GM19372 (cell line): ENCODE measurements around the gene ATP8B1.
"Not testable (repeated sequence)": the region's sequence is repeated elsewhere in the genome, so short reads cannot be mapped to it uniquely, and the experiment has no call there.

ENCODE experiments used
- ATAC-seq: cut with Tn5 transposase; IDR thresholded peaks from one replicate; pipeline ENCODE4 v1.9.1; 2021; ENCODE audit warnings: mild to moderate bottlenecking, low read depth, moderate library complexity; ENCODE audit not compliant: unreplicated experiment

Gene ATP8B1

GRCh38 chr18:57683470-57683869, 119.6 kb downstream of the ATP8B1 start:
- ATAC-seq = no peak

DNA sequence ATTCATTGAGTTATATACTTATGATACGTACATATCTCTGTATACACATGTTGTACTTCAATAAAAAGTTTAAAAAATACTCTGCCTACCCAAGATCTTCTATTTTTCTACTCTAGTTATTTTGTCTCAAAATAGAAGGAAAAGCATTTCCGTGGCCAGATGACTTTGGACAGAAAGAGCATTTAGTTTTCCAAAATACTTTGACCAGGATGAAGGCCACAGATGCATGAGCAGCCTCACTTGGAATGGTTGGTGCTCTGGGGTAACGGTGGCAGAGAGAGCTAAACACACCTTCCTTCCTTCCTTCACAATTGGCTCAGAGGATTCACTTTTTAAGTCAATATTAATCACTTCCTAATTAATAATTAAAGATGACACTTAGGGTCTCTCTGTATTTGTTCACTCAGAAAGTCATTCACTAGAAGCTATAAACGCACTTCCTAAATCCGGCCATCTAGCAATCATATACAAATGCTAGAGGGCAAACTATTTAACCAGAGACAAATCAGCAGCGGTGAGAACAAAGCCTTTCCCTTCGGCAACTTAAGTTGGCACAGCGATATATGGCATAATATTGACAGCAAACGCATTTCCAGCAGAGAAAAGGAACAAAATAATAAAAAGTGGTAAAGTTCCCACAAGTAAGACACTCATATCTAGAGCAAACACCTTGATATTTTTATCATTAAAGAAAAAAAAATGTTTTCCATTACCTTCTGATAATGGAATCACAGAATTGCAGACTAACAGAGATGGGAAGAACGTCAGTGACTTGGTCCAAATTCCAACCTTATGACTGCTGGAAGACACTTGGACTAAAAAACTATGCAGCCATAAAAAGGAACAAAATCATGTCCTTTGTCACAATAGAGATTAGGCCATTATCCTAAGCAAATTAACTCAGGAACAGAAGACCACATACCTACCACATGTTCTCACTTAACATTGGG, 125.6 kb downstream of the ATP8B1 start:
- no peak for ATAC-seq

DNA sequence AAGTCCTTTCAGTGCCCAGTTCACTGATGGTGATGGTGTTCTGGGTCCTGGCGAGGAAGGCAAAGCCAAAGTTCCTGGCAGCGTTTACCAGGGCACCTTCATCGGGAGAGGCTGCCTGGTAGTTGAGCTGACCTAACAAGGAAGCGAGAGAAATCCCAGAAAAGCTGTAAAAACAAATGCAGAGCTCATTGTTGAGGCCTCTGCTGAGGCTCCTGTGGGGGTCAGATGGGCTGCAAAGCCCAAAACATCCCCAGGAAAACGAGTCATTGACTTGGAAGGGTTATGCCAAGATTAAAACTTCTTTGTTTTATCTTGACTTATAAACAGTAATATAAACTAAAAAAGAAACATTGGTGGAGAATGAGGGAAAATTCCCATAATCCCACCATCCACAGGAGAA, 128.2 kb downstream of the ATP8B1 start:
- ATAC-seq = no peak

- ATAC-seq = no peak
These were observed 133.1 kb downstream of the ATP8B1 start for GRCh38 chr18:57670046-57670445.

GRCh38 chr18:57668021-57668420, 135.1 kb downstream of the ATP8B1 start:
- ATAC-seq = no peak

DNA sequence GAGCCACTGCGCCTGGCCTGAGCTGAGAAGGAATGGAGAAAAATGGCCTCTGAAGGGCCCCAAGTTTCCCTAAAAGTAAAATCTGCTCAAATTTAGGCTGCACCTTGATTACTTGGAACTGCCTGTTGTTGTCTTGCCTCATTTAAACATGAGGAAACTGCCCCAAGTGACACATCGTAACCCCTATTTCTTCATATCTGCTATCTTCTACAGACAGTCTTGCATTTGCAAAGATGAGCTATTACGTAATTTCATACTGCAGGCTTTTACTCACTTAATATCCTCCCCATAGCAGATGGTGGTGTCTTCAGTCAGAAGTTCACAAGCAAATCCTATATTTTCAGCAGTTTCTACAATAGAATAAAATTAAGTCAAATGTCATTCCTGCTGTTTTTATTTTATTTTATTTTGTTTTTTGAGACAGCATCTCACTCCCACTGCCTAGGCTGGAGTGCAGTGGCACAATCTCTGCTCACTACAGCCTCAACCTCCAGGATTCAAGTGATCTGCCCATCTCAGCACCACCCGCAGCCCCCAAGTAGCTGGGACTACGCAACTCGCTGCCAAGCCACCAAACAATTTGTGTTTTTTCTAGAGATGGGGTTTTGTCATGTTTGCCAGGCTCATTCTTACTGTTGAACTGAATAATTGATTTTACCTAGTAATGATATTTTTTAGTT, 136.2 kb downstream of the ATP8B1 start:
- ATAC-seq = no peak

DNA sequence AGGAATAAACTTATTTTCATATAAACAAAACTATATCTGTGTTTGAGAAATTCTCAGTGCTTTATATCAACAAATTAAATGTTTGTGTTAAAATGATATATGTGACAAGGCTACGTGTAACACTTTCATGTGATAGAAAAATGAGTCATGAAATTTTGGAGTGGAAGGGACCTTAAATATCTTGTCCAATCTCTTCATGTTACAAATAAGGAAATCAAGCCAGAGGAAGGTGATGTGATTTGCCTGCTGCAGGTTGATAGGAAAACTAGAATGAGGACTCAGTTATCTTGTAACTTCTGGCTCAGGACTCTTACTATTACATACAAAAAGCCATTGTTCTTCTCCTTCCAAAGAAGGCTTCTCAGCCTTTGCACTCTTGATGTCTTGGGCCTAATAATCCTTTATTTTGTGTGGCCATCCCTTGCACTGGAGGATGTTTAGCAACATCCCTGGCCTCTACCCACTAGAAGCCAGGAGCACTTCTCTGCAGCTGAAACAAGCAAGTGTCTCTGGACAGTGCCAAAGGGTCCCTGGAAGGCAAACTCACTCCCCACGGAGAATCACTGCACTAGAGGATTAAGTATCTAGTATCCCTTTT, 138.4 kb downstream of the ATP8B1 start:
- ATAC-seq = no peak

DNA sequence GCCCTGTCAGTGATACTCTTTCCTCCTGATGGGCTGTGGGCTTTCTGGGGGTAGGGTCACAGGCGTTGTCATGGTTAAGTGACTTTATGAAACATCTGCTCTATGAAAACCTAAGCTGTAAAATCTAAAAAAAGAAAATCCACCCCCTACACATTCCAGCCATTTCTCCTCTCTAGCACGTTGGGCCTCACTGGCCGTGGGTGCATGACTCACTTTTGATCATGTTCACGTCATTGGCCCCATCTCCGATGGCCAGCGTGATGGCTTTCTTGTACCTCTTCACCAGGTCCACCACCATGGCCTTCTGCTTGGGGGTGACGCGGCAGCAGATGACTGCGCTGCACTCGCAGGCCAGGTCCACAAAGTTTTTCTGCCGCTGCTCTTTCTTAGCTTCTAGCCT, 142.2 kb downstream of the ATP8B1 start:
- no peak for ATAC-seq

- no peak for ATAC-seq
These were observed 143.5 kb downstream of the ATP8B1 start for GRCh38 chr18:57659460-57660102.

DNA sequence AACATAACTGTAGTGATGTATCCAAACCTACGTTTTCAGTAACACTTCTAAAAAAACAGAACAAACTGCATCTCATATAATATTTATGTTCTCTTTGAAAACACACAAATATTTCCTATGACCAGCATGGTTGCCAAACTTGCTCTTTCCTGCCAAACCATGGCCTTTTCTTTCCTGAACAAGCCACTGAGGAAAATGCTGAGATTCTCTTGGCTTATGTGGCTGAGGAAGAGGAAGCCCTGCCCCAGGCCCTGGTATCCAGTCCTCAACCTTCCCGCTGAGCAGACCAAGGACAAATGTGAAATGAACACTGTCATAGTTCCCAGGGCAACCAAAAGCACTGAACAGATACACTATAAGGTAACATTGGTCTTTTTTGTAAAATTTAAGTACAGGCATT, 145.6 kb downstream of the ATP8B1 start:
- no peak for ATAC-seq

- no peak for ATAC-seq
These were observed 147.4 kb downstream of the ATP8B1 start for GRCh38 chr18:57655740-57656139.

- ATAC-seq = no peak
These were observed 151.2 kb downstream of the ATP8B1 start for GRCh38 chr18:57651914-57652313.

GRCh38 chr18:57649556-57650500, 153.3 kb downstream of the ATP8B1 start:
- ATAC-seq = peak; percentile 91

DNA sequence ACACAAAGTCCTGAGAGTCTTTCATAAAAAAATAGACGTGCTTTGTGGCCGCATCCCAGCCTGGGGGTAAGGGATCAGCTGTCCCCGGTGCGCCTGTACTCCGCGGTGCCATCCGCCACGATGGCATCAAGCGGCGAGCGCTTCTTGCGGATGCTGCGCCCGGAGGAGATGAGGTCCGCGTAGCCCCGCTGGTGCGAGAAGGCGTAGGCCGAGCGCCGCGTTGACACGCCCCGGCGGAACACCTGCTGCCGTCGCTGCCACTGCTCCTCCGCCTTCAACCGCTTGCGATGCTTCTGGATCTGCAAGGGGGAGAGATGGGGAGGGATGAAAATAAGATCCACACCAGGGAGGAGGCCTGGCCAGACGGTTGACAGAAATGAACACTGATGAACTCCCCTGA, 154.7 kb downstream of the ATP8B1 start:
- ATAC-seq = no peak

DNA sequence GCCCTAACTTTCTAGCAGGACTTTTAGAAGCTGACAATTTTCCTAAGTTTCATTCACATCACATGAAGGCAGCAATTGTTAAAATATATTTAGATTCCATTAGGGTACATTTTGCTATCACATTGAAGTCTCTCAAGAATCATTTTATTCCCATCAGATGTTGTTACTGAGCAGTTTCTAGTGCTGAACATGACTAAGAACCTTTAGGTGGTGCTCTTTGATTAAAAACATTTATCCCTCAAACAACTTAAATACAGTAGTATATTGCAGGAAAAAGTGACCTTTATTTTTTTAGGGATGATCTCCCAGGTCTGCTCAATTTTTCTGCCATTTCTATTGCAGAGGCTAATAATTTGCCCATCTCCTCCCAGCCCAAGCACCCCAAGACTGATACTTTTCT, 158.6 kb downstream of the ATP8B1 start:
- ATAC-seq = no peak

- not testable (repeated sequence) for ATAC-seq
These were observed 159.4 kb downstream of the ATP8B1 start for GRCh38 chr18:57643726-57644125.

- not testable (repeated sequence) for ATAC-seq
These were observed 160.7 kb downstream of the ATP8B1 start for GRCh38 chr18:57642462-57642861.

DNA sequence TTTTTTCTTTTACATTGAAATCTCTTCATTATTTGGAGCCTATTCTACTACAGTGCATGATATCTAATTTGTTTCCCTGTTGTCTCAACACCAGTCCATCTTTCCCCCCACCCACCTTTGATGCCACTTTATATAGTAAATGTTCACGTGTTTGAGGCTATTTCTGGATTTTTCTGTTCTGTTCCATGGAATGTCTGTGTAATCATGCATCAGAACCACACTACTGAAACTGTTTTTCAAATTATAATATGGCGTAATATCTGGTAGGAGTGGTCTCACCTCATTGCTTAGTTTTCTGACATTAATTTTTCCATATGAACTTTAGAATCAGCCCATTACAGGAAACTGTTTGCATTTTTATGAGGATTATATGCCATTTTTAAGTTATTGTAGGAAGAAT, 162.4 kb downstream of the ATP8B1 start:
- ATAC-seq = no peak

GRCh38 chr18:57640236-57640635, 162.9 kb downstream of the ATP8B1 start:
- no peak for ATAC-seq
